Esophagus squamous epithelium (tissue), 4 donors: ENCODE measurements around the gene SPATA13.

Experiments
- CTCF ChIP-seq, 6 experiments: fragments of 450-650 bp in 4 of 6; fragments of 200-600 bp in 2 of 6; sonication (generic) in 2 of 6; IDR thresholded peaks; one replicate each; pipeline ENCODE4 v1.5.1; 2016 to 2019; ENCODE audit warnings: antibody characterized with exemption in 6 of 6, mild to moderate bottlenecking in 4 of 6, moderate library complexity in 4 of 6
- POLR2A ChIP-seq, 4 donors: fragments of 450-650 bp; IDR thresholded peaks; one replicate each; pipeline ENCODE4 v1.6.1; 2017; ENCODE audit warnings: antibody characterized with exemption in 4 of 4, mild to moderate bottlenecking in 4 of 4, moderate library complexity in 3 of 4

GRCh38 chr13:24261566-24261965, 101.0 kb downstream of the SPATA13 start:
- TF ChIP-seq CTCF (IDR thresholded peaks at IDR 0.05) (no peak), POLR2A (IDR thresholded peaks at IDR 0.05) (no peak)
